Endothelial cell of umbilical vein (primary cell): Measurements from ENCODE around the gene REG3A.

Source experiments
- POLR2A ChIP-seq: IDR thresholded peaks from 2 replicates; pipeline ENCODE4 v1.6.1; 2012; ENCODE audit warnings: low read depth, mild to moderate bottlenecking, control low read depth, low read length
- TF ChIP-seq, protein P1 (sequence below), 2 donors: IDR thresholded peaks; 1 replicate in 1 of 2; 2 replicates in 1 of 2; pipeline ENCODE4 v1.5.1; 2011; ENCODE audit warnings: low read length in 2 of 2, mild to moderate bottlenecking in 2 of 2, moderate library complexity in 2 of 2, control low read depth in 1 of 2, inconsistent platforms in 1 of 2, low read depth in 1 of 2; ENCODE audit not compliant: insufficient read depth in 1 of 2; ENCODE audit errors: extremely low read depth in 1 of 2

DNA sequence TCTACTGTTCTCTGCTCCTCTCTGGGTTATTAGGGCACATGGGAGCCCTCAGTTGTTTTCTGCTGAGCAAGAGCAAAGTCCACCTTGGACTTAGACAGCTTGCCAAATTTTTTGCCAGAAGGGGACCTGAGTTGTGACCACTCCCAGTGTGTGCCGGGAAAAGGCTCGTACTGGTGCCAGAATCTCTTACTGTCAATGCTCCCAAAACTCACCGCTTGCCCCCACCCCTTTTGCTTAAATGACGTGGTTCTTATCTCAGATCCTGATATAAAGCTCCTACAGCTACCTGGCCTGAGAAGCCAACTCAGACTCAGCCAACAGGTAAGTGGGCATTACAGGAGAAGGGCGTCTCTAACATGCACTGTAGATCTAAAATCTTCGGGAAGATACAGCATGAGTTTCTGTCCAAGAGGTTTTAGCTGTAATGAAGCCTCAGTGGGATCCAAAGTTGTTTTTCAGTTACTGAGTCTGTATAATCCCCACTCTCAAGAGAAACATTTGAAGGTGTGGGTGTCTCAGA is 39.3 kb downstream of the REG3A start, which contains the start of gene REG1A:
- TF ChIP-seq, protein P1, sequence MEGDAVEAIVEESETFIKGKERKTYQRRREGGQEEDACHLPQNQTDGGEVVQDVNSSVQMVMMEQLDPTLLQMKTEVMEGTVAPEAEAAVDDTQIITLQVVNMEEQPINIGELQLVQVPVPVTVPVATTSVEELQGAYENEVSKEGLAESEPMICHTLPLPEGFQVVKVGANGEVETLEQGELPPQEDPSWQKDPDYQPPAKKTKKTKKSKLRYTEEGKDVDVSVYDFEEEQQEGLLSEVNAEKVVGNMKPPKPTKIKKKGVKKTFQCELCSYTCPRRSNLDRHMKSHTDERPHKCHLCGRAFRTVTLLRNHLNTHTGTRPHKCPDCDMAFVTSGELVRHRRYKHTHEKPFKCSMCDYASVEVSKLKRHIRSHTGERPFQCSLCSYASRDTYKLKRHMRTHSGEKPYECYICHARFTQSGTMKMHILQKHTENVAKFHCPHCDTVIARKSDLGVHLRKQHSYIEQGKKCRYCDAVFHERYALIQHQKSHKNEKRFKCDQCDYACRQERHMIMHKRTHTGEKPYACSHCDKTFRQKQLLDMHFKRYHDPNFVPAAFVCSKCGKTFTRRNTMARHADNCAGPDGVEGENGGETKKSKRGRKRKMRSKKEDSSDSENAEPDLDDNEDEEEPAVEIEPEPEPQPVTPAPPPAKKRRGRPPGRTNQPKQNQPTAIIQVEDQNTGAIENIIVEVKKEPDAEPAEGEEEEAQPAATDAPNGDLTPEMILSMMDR (IDR thresholded peaks at IDR 0.05; ENCODE audit: extremely low read depth in 1 of 2, insufficient read depth in 1 of 2, low read depth in 1 of 2, low read length in 2 of 2): no peak
- TF ChIP-seq POLR2A: no peak
